A204.1 (cell line): ENCODE data around the gene TOM1L2.
"Not testable (repeated sequence)": the region's sequence is repeated elsewhere in the genome, so short reads cannot be mapped to it uniquely, and the experiment has no call there.

Experiments
- FAIRE-seq: peaks from 2 replicates; lab custom pipeline; 2012; peaks lifted over from hg19 to GRCh38; lab: Jason Lieb, UNC

The TOM1L2 gene

GRCh38 chr17:17942846-17943245 lies 29.4 kb downstream of the TOM1L2 start:
- peak; percentile 97 for FAIRE-seq

- FAIRE-seq = no peak
Measured at GRCh38 chr17:17941015-17941414, 31.2 kb downstream of the TOM1L2 start.

DNA sequence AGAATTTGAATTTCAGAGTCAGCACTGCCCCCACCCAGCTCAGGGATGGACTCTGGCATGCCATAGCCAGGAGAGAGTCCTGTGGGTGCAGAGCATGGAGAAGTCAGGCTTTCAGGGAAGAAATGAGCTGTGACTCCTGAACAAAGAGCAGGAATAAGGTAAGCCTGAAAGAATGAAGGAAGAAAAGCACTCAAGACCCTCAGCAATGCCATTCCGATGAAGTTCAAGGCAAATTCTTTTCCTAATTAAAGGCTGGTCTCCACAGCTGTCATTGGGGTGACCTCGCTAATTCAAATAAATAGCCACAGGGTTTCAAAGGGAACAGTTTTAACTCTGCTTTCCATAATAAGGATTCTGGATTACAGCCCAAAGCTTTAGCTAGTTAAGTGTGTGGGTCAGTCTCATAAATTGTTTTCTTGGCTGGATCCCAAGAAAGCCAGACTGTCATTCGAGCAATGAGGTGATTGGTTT lies 31.7 kb downstream of the TOM1L2 start:
- peak; percentile 97 for FAIRE-seq

GRCh38 chr17:17939941-17940340 lies 32.3 kb downstream of the TOM1L2 start:
- FAIRE-seq = not testable (repeated sequence)

DNA sequence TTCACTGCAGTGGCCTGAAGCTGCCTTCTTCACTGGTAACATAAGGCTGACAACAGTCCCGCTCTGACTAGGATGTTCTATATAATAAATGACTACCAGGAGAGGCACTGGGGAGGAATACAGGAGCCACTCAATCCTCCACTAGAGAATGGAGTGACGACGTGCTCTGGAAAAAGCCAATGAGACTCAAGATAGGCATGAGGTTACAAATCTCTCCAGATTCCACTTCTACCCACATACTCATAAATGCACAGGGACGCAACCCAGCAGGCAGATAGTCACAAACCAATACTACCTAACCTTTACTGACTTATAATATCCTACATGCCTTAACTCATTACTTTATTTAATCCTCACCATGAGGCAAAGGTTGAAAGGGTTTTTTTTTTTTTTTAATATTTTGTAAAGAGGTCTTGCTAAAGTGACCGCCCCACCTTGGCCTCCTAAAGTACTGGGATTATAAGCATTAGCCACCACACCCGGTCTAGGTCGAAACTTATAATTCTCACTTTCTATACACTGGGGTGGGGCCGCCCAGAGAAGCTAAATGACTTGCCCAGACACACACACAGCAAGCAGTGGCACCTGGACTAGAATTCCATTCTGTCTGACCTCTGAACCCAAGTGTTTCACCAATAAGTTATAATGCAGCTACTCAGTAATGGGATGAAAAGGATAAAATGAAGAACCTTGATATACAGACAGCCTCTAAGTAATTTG lies 33.7 kb downstream of the TOM1L2 start:
- FAIRE-seq = peak; percentile 99

DNA sequence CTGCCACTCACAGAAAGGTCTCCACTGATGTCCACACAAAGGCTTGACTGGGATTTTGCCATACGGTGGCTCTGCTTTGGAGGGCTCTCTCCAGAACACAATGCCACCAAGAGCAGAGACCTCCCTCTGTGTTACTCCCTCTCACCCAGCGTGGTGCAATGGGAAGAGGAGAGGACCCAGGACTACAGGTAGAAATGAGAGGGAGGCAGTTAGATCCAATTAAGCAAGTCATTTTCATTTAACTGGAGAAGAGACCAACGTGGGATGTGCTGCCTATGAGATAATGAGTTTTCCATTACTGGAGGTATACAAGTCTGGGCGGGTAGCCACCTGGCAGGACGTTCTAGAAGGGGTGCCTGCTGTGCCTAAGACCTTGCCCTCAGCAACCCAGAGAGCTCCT lies 34.2 kb downstream of the TOM1L2 start:
- FAIRE-seq = no peak

DNA sequence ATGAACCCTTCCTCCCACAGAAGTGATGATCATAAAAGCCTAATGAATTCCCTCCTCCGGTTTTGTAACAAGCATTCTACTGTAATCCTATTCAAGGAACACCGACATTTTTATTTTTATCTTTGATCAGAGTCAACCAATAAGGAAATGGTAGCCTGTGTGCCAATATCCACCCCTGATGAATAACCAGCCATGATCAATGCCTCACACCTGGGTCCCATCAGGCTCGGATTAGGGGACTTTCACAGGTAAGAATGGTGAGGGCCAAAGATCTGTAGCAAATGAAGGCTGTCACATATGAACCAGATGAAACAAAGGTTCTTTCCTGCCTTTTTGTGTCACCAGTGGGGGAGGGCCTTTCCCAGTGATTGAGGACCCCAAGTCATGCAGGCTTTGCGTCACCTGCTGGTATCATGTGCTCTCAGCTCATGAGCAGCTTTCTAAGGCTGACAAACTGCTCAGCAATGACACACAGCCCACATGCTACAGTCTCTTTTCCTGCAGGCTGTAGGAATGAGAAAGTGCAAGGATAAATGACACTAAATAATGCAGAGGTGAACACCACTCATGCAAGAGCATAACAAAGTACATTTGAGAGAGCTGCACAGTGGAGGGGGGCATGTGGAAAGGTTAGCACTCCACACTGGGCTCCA lies 34.9 kb downstream of the TOM1L2 start:
- no peak for FAIRE-seq

GRCh38 chr17:17935321-17936271 lies 36.6 kb downstream of the TOM1L2 start:
- no peak for FAIRE-seq

DNA sequence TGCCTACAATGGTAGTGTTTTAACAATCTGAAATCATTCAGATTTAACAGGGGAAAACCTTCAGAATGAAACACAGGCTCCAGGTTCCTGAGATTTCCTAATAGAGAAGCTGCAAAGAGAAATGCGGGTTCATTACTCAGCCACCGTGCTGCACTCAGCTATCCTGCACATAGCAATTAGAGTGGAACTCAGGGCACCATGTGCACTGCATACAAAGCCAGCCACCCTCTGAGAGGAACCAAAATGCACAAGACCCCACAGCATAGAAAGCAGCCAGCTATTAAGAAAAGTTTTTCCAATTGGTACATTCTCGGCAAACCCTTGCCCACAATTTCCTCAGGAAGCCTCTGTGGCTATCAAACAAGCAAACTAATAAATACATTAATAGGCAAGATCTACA lies 37.4 kb downstream of the TOM1L2 start:
- FAIRE-seq = no peak

- no peak for FAIRE-seq
Measured at GRCh38 chr17:17934214-17934613, 38.0 kb downstream of the TOM1L2 start.

DNA sequence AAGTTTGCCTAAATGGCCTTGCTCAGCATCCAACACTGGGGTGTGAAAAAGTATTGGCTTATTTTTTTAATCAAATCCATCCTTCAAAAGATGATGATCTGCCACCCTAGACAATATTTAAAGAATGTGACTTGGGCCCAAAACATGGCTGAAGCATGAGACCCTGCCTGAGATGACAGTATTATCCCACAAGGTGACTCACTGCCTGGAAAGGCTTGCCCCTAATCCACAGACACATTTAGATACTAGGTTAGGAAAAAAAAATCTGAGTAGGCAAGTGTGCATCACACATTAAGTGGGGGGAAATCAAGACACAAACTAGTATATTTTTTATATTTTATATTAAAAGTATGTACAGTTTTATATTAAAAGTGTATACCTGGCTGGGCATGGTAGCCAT lies 38.4 kb downstream of the TOM1L2 start:
- no peak for FAIRE-seq

- no peak for FAIRE-seq
Measured at GRCh38 chr17:17931159-17931558, 41.0 kb downstream of the TOM1L2 start.

DNA sequence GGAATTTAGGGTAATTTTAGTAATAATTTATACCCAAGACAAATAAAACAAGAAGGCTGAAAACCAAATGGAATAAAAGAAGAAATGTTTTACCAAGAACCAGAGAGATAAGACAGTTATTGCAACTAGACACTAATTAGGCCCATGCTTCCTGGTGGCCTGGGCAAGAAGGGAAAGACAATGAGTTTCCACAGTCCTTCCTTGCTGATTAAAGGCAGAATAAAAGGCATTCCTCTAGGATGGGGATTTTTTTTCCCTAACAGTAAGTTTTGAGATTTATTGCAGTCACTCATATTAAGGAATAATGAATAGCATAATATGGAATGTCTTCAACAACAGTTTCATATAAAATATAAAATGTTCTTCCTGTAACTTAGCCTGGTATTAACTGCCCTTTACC lies 41.5 kb downstream of the TOM1L2 start:
- peak; percentile 98 for FAIRE-seq

GRCh38 chr17:17929655-17930380 lies 42.4 kb downstream of the TOM1L2 start:
- FAIRE-seq = peak; percentile 72

GRCh38 chr17:17928398-17929287 lies 43.6 kb downstream of the TOM1L2 start:
- FAIRE-seq = no peak

DNA sequence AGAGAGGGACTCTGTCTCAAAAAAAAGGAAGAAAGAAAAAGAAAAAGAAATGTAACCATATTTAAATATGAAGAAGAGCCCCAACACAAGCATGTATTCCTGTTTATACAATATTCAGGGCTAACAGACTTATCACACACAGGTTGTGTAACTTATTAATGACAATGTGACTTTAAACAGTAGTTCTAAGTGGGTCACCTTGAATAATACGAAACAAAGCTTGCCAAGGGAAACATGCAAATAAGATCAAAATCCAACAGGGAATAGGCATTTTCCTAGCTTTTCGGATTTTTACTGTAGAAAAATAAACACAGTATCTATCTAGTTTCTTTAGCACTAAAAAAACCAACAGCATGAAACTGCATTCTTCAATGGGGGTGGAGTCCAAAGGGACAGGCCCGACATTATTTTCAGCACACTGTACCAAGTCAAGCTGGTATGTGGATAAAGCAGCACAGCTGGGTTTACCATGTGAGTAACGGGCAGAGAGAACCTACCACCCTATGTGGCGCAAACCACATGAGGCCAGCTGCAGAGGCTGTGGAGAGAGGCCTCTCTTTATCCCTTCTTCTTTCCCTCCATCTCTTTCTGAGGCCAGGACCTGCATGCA lies 45.3 kb downstream of the TOM1L2 start:
- FAIRE-seq = peak; percentile 93

DNA sequence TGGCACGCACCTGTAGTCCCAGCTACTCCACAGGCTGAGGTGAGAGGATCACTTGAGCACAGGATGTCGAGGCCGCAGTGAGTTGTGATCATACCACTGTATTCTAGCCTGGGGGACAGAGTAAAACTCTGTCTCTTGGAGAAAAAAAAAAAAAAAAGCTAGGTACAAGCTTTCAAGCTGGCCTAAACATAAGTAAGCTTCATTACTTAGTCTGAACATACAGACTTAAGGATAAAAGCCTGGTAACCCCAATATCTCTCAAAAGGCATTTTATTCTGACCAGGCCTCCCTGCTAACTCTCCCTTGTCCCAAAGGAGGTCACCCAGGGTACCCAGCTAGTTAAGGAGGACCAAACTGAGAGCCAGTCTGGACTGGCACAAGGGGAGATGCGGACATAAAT lies 46.2 kb downstream of the TOM1L2 start:
- no peak for FAIRE-seq

DNA sequence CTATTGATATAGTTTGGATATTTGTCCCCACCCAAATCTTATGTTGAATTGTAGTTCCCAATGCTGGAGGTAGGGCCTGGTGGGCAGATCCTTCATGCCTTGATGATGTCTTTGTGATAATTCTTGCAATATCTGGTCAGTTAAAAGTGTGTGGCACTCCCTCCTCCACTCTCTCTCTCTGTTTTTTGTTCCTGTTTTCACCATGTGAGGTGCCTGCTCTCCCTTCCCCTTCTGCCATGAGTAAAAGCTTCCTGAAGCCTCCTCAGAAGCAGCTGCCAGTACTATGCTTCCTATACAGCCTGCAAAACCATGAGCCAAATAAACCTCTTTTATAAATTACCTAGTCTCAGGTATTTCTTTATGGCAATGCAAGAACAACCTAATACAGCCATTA lies 47.3 kb downstream of the TOM1L2 start:
- no peak for FAIRE-seq

GRCh38 chr17:17924131-17924856 lies 47.9 kb downstream of the TOM1L2 start:
- no peak for FAIRE-seq

DNA sequence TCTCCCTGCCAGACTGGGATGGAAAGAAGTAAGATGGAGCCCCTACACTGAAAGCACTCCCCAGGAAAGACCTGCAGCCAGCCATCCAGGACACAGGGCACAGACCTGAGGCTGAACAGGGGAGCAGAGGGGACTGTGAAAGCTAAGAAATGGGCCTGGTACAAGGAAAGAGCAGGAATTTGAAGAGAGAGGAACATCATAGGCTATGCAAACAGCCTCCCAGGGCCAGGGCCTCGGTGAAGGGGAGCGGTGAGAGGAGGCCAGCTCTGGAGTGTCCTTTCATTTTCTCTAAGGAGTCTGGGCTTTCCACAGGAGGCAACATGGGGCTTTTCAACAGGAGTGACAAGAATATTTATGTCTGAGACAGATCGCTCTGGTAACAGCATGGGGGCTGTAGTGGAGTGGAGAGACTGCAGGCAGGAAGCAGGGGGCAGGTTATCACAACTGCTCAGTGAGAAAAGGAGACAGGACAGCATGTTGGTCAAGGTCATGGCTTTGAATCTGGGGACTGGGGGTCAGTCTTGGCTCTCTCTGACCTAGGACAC lies 50.1 kb downstream of the TOM1L2 start:
- FAIRE-seq = no peak
